Heart left ventricle (tissue), 16 donors: ENCODE results near the gene ANKRD9. TPM values are rescaled to one million over a fixed set of nuclear protein-coding genes. Genes with fewer than 3 reads are reported as not detected.
"Not testable (repeated sequence)": the region's sequence is repeated elsewhere in the genome, so short reads cannot be mapped to it uniquely, and the experiment has no call there.

Source experiments
- ATAC-seq, 4 donors: fragments of 200-7000 bp; cut with Tn5 transposase; one replicate each; pipeline ENCODE4 v1.9.1; 2020 to 2022; ENCODE audit warnings: moderate library complexity in 4 of 4, mild to moderate bottlenecking in 3 of 4, moderate number of reproducible peaks in 1 of 4
- DNase-seq, 5 donors: peaks; one replicate each; pipeline ENCODE4 v3.0.0-alpha.2; 2020
- H3K27ac ChIP-seq, 12 donors: fragments of 200-600 bp; sonication (generic) in 4 of 12; one replicate each; pipeline versions ENCODE4 v1.5.0 to v1.8.0; 2016 to 2022; ENCODE audit warnings: mild to moderate bottlenecking in 2 of 12
- H3K27me3 ChIP-seq, 9 donors: fragments of 200-600 bp; sonication (generic) in 2 of 9; one replicate each; pipeline versions ENCODE4 v1.5.1 to v1.8.0; 2016 to 2022; ENCODE audit warnings: mild to moderate bottlenecking in 3 of 9
- H3K36me3 ChIP-seq, 9 donors: fragments of 200-600 bp; sonication (generic) in 2 of 9; one replicate each; pipeline versions ENCODE4 v1.5.0 to v1.8.0; 2018 to 2022; ENCODE audit warnings: mild to moderate bottlenecking in 2 of 9
- H3K4me1 ChIP-seq, 12 donors: fragments of 200-600 bp; sonication (generic) in 4 of 12; one replicate each; pipeline versions ENCODE4 v1.5.0 to v1.8.0; 2016 to 2022; ENCODE audit warnings: mild to moderate bottlenecking in 3 of 12
- H3K4me3 ChIP-seq, 12 donors: fragments of 200-600 bp; sonication (generic) in 4 of 12; one replicate each; pipeline versions ENCODE4 v1.5.0 to v1.8.0; 2017 to 2022; ENCODE audit warnings: mild to moderate bottlenecking in 9 of 12, moderate library complexity in 4 of 12
- H3K9me3 ChIP-seq, 12 donors: fragments of 200-600 bp; sonication (generic) in 4 of 12; one replicate each; pipeline versions ENCODE4 v1.5.0 to v1.8.0; 2016 to 2022; ENCODE audit warnings: mild to moderate bottlenecking in 1 of 12
- CTCF ChIP-seq, 12 donors: fragments of 200-600 bp; sonication (generic) in 4 of 12; IDR thresholded peaks; one replicate each; pipeline versions ENCODE4 v1.5.0 to v1.8.0; 2018 to 2022; ENCODE audit warnings: antibody characterized with exemption in 12 of 12, mild to moderate bottlenecking in 5 of 12
- POLR2A ChIP-seq, 2 donors: fragments of 450-650 bp; IDR thresholded peaks; one replicate each; pipeline ENCODE4 v1.6.1; 2017; ENCODE audit warnings: antibody characterized with exemption in 2 of 2, mild to moderate bottlenecking in 2 of 2, moderate library complexity in 2 of 2
- WGBS, 4 donors: extraction: QIAGEN DNeasy Blood & Tissue Kit in 2 of 4; methylation state at CpG; one replicate each; pipeline versions ENCODE4 v1.1.5 to v1.1.7; 2013 to 2018; 5-methylcytosine and 5-hydroxymethylcytosine counted together
- intact Hi-C, 10 donors: fragments of 100-400 bp; cut with DNase I; formaldehyde crosslinking; loops; one replicate each; pipeline versions ENCODE4 v1.11.1 to v1.14.2; 2022
- polyA plus RNA-seq, 2 donors: library from polyadenylated mRNA; stranded (reverse); fragments of 200-250 nt; gene quantifications; one replicate each; pipeline ENCODE4 v1.2.3, GENCODE V29; 2013
- total RNA-seq, 9 donors: library from RNA; depleted of rRNA in 2 of 9; stranded (reverse); fragments of >200 nt in 2 of 9; fragmentation: NEBNext Ultra II Directional in 3 of 9; extraction: Animal tissue kit (Norgen Biotek cat#: 25700) in 3 of 9; gene quantifications; one replicate each; pipeline versions ENCODE4 v1.1.0 to v1.2.4, GENCODE V29; 2016 to 2023
- donor health status: ischemic (EF 13 %, LVEDD 7.1; RV severe dilation, severe dysfunction).
- donor health status: healthy with polysubstance abuse.
- donor health status: DM: no; HTN: yes; CAD: no.
- donor health status: DM: no; HTN: no; CAD: no.
- donor health status: ischemic (EF 25% LVEDD 6.9; RV normal size, moderate dysfunction).
- donor health status: ischemic (EF 25% LVEDD 5.7; RV mildly dilated, moderate dysfunction).
- donor health status: healthy.
- donor health status: DM: yes; HTN: yes; CAD: no.
- donor health status: ischemic (EF 35%, LVEDD 5.7; RV mildly dilated, moderate dysfunction).
- donor health status: nonischemic (EF 11% LVEDD 7.7; RV severe dilation, severe dysfunction).
- donor health status: DM: yes; HTN: yes; CAD: no.
- donor health status: PGD.
- donor health status: ischemic (EF 29% LVEDD 5.4; RV normal size, mild dysfunction).
- donor health status: nonischemic (EF 23%, LVEDD 6.1; RV moderate dilation, normal function).

The ANKRD9 gene
- total and polyA plus RNA-seq, 11 donors: 42.2 to 271 (median 126) TPM

DNA sequence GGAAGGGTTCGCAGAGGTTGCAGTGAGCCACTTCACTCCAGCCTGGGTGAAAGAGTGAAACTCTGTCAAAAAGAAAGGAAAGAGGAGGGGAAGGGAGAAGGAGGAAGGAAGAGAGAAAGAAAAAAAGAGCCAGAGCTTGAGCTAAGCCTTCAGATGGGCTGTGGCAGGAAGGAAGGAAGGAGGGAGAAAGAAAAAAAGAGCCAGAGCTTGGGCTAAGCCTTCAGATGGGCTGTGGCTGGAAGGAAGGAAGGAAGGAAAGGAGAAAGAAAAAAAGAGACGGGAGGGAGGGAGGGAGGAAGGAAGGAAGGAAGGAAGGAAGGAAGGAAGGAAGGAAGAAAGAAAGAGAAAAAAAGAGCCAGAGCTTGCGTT lies 13.6 kb upstream of the ANKRD9 start:
- H3K27me3 ChIP-seq: no peaks in the 10 kb centered on the region
- 61 to 71% (median 68%) methylated on average over 3 of the region's 3 CpGs for WGBS, 4 donors
- intact Hi-C loops: loop anchor here in 6 of 10 donors (5.0 to 10.0 kb wide), 7 partner anchors 69 to 392 kb away; partner anchors contain the start of gene RCOR1 (in 2 of the 6)
- H3K36me3 ChIP-seq: no peaks in the 10 kb centered on the region
- ATAC-seq (no peak), DNase-seq (no peak)
- TF ChIP-seq CTCF (IDR thresholded peaks at IDR 0.05) (no peak), POLR2A (IDR thresholded peaks at IDR 0.05) (no peak)
- peaks cover 0 to 28% (median 8%) of the 10 kb centered on the region in 12 donors for H3K4me1 ChIP-seq
- H3K9me3 ChIP-seq: no peaks in the 10 kb centered on the region
- H3K27ac ChIP-seq: no peak overlapping the region
- no peak overlapping the region for H3K4me3 ChIP-seq

DNA sequence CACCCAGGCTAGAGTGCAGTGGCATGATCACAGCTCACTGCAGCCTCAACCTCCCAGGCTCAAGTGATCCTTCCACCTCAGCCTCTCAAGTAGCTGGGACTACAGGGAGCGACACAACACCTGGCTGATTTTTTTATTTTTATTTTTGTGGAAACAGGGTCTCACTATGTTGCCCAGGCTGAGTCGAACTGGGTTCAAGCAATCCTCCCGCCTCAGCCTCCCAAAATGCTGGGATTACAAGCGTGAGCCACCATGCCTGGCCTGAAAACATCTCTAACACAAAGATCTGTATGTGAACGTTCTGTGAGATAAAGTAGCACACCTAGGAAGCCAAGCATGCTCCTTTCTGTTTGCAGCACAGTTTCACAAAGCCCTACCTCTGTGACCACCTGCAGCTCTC lies 10.1 kb upstream of the ANKRD9 start:
- H3K4me3 ChIP-seq, H3K27me3 ChIP-seq, ATAC-seq, H3K9me3 ChIP-seq, DNase-seq, H3K27ac ChIP-seq, H3K36me3 ChIP-seq: not testable (repeated sequence)
- intact Hi-C loops: loop anchor here in 9 of 10 donors (5.0 to 10.0 kb wide), 12 partner anchors 73 to 395 kb away; partner anchors contain the start of genes CINP (in 5 of the 9), TECPR2 (in 5 of the 9), RCOR1 (in 2 of the 9) and ZNF839 (in 2 of the 9)
- peaks cover 0 to 27% (median 12%) of the 10 kb centered on the region in 12 donors for H3K4me1 ChIP-seq
- 83 to 91% (median 87%) methylated on average over 5 of the region's 5 CpGs for WGBS, 4 donors

DNA sequence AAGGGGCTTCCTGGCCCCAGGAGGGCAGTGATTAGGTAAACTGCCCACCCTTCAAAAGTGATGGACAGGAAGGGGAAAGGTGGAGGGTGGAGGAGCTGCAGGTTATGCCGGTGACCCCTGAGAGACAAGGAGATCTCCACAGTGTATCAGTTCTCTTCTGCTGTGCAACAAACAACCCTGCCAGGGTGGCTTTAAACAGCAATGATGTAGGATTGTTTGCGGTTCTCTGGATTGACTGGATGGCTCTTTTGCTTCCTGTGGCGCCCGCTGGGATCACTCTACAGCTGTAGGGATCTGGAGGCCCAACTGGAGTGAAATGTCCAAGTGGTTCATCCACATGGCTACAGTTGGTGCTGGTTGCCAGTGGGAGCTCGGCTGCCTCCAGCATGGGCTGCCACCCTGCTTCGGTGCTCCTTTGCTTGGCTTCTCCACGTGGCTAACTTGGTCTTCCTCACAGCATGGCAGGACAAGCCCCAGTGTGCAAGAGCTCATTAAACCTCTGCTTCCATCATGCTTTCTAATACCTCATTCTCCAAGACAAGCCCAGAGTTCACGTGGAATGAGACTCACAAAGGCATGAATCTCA lies 8.6 kb upstream of the ANKRD9 start:
- DNase-seq (no peak), ATAC-seq (no peak)
- WGBS, 4 donors: 89 to 97% (median 91%) methylated on average over 7 to 8 of the region's 8 CpGs
- TF ChIP-seq CTCF (IDR thresholded peaks at IDR 0.05): no peak
- TF ChIP-seq POLR2A (IDR thresholded peaks at IDR 0.05): no peak
- Histone ChIP-seq H3K4me1 (peaks cover 0 to 14% (median 4%) of the 10 kb centered on the region in 12 donors), H3K4me3 (no peak overlapping the region), H3K27me3 (no peaks in the 10 kb centered on the region), H3K36me3 (no peaks in the 10 kb centered on the region), H3K27ac (no peak overlapping the region), H3K9me3 (no peaks in the 10 kb centered on the region)
- intact Hi-C loops: loop anchor here in 6 of 10 donors (5.0 to 10.0 kb wide), 5 partner anchors 153 to 201 kb away; partner anchors contain the start of genes CINP (in 5 of the 6), TECPR2 (in 5 of the 6) and ZNF839 (in 2 of the 6)

DNA sequence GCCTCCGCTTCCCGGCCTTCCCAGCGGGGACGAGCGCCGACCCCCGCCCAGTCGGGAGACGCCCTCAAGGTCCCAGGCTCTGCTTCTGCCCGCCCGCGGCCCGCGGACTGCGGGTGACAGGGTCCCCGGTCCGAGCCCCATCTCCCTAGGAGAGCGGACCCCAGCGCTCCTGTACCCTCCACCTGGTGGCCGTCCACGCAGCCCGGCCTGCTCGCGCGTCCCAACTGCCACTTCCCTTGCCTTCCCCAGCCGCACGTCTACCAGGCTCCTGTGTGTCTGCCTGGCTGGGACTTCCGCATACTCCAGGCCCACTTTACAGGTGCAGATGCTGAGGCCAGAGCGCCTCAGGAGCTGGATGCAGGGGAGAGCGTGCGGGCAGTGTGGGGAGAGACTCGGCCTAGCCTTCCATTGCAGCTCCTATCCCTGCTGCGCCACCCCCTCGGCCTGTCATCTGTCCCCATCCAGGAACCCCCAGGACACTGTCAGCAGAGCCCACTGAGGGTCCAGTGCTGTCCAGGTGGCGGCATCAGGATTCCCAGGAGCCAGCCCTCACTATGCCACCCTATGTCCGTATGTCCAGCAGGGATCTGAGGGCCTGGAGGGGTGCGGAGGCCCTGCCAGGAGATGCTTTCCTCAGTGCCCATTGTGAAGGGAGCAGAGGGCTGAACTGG lies 8.0 kb upstream of the ANKRD9 start:
- ATAC-seq: peak in 1 of 4 donors; percentile 16
- H3K36me3 ChIP-seq: no peaks in the 10 kb centered on the region
- peak overlapping the region in 7 of 12 donors; percentile 2 to 83 (median 61) for H3K27ac ChIP-seq
- no peaks in the 10 kb centered on the region for H3K27me3 ChIP-seq
- H3K4me3 ChIP-seq: peak overlapping the region; percentile 51 to 89 (median 74)
- intact Hi-C loops: loop anchor here in 9 of 10 donors (1.0 to 10.0 kb wide), 9 partner anchors 79 to 200 kb away; partner anchors contain the start of genes CINP (in 5 of the 9), TECPR2 (in 5 of the 9) and ZNF839 (in 3 of the 9)
- TF ChIP-seq POLR2A (IDR thresholded peaks at IDR 0.05) (no peak), CTCF (IDR thresholded peaks at IDR 0.05) (no peak)
- H3K4me1 ChIP-seq: peaks cover 0 to 14% (median 4%) of the 10 kb centered on the region in 12 donors
- 21 to 30% (median 26%) methylated on average over 30 to 37 of the region's 37 CpGs for whole genome bisulfite sequencing, 4 donors
- DNase-seq: peak in 2 of 5 donors; percentile 45 to 67
- H3K9me3 ChIP-seq: no peaks in the 10 kb centered on the region
